ENCODE measurements around the gene STKLD1. TPM values are rescaled to one million over a fixed set of nuclear protein-coding genes. Genes with fewer than 3 reads are reported as not detected.

Gene STKLD1
- total and polyA plus RNA-seq, 9 of the 15 experiments (the other 6 are each of a cell fraction or from before 2014, with no cell fraction given) = 0.10 to 0.65 (median 0.33) TPM; not detected in 2

DNA sequence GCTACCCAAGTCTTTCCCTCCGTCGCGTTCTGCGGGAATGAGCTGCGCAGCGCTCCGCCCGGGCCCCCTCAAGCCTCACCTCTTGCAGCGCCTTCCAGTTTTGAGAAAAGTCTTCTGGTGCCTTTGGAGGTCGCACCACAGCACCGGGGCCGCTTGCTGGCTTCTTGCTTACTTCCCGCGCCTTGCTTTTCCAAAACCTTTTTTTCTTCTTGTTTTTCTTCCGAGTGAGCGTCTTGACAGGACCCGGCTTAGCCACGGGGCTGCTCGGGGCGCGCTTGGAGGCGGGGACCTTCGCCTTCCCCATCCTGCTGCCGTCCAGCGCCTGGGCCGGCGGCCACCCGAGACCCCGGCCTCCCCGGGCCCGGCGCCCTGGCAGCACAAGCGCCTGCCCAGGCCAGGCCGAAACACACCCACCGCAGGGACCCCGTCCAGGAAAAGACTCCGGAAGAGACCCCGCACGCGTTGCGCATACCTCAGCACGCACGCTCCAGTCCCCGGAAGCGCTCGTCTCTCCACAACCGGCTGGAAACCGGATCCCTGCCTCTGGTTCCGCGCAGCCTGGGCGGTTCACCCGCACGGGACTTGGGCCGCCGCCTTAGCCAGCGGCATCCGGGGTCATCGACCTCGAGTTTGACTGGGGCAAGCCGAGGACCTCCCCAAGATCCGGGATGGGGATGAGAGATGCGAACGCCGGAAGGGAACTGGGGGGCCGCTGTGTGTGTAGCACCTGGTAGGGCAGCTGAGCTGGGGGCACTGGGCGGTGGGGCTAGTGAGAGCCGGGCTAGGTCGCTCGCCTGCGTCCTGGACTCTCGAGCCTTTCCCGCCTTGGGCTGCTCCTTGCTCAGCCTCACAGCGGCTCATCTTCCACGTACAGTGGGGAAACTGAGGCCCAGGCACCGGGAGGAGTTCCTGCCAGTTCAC, 41.6 kb downstream of the STKLD1 start, which contains the start of gene REXO4 (continued):
- TF ChIP-seq, protein P1, sequence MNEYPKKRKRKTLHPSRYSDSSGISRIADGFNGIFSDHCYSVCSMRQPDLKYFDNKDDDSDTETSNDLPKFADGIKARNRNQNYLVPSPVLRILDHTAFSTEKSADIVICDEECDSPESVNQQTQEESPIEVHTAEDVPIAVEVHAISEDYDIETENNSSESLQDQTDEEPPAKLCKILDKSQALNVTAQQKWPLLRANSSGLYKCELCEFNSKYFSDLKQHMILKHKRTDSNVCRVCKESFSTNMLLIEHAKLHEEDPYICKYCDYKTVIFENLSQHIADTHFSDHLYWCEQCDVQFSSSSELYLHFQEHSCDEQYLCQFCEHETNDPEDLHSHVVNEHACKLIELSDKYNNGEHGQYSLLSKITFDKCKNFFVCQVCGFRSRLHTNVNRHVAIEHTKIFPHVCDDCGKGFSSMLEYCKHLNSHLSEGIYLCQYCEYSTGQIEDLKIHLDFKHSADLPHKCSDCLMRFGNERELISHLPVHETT (CRISPR knock-in tag; conservative IDR thresholded peaks at IDR 0.05 in 1 of 2, IDR thresholded peaks at IDR 0.05 in 1 of 2) = peak in 1 of 2 experiments; percentile 95; a peak in 2 of 4 replicates
- TF ChIP-seq HDAC8 (tag; IDR thresholded peaks at IDR 0.05) = peak; percentile 55; the same call in 1 of the 2 replicates
- TF ChIP-seq CSDE1 (IDR thresholded peaks at IDR 0.05) = 0 out of 4 replicates have a peak, but pooled peaks of 1 of the 2 experiments have one; percentile 57
- TF ChIP-seq, protein P2, sequence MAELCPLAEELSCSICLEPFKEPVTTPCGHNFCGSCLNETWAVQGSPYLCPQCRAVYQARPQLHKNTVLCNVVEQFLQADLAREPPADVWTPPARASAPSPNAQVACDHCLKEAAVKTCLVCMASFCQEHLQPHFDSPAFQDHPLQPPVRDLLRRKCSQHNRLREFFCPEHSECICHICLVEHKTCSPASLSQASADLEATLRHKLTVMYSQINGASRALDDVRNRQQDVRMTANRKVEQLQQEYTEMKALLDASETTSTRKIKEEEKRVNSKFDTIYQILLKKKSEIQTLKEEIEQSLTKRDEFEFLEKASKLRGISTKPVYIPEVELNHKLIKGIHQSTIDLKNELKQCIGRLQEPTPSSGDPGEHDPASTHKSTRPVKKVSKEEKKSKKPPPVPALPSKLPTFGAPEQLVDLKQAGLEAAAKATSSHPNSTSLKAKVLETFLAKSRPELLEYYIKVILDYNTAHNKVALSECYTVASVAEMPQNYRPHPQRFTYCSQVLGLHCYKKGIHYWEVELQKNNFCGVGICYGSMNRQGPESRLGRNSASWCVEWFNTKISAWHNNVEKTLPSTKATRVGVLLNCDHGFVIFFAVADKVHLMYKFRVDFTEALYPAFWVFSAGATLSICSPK (IDR thresholded peaks at IDR 0.05; ENCODE audit: borderline replicate concordance) = no peak
- TF ChIP-seq, protein P3, sequence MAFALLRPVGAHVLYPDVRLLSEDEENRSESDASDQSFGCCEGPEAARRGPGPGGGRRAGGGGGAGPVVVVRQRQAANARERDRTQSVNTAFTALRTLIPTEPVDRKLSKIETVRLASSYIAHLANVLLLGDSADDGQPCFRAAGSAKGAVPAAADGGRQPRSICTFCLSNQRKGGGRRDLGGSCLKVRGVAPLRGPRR (CRISPR knock-in tag; IDR thresholded peaks at IDR 0.05) = no peak
- no peak for TF ChIP-seq ZNF561 (CRISPR knock-in tag; conservative IDR thresholded peaks at IDR 0.05)
- peak in 1 of 2 experiments; percentile 75; a peak in 1 of 4 replicates for TF ChIP-seq NONO (IDR thresholded peaks at IDR 0.05; ENCODE audit: low read depth in 2 of 2, low read length in 1 of 2)
- no peak for TF ChIP-seq POLR3A (IDR thresholded peaks at IDR 0.05; ENCODE audit: borderline replicate concordance, extremely low read depth, insufficient read depth, insufficient read length)
- TF ChIP-seq CC2D1A (IDR thresholded peaks at IDR 0.05) = peak; percentile 46; the same call in 1 of the 2 replicates
- TF ChIP-seq KLF13 (tag; IDR thresholded peaks at IDR 0.05; ENCODE audit: borderline replicate concordance, low read depth) = 0 out of 2 replicates have a peak, but pooled peaks have one; percentile 31
- TF ChIP-seq, protein P4, sequence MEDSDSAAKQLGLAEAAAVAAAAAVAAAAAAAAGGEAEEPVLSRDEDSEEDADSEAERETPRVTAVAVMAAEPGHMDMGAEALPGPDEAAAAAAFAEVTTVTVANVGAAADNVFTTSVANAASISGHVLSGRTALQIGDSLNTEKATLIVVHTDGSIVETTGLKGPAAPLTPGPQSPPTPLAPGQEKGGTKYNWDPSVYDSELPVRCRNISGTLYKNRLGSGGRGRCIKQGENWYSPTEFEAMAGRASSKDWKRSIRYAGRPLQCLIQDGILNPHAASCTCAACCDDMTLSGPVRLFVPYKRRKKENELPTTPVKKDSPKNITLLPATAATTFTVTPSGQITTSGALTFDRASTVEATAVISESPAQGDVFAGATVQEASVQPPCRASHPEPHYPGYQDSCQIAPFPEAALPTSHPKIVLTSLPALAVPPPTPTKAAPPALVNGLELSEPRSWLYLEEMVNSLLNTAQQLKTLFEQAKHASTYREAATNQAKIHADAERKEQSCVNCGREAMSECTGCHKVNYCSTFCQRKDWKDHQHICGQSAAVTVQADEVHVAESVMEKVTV (CRISPR knock-in tag; IDR thresholded peaks at IDR 0.05) = no peak
- TF ChIP-seq CBFB (CRISPR knock-in tag; IDR thresholded peaks at IDR 0.05) = no peak
- no peak for TF ChIP-seq MCM2 (IDR thresholded peaks at IDR 0.05; ENCODE audit: low read depth)
- TF ChIP-seq, protein P5, sequence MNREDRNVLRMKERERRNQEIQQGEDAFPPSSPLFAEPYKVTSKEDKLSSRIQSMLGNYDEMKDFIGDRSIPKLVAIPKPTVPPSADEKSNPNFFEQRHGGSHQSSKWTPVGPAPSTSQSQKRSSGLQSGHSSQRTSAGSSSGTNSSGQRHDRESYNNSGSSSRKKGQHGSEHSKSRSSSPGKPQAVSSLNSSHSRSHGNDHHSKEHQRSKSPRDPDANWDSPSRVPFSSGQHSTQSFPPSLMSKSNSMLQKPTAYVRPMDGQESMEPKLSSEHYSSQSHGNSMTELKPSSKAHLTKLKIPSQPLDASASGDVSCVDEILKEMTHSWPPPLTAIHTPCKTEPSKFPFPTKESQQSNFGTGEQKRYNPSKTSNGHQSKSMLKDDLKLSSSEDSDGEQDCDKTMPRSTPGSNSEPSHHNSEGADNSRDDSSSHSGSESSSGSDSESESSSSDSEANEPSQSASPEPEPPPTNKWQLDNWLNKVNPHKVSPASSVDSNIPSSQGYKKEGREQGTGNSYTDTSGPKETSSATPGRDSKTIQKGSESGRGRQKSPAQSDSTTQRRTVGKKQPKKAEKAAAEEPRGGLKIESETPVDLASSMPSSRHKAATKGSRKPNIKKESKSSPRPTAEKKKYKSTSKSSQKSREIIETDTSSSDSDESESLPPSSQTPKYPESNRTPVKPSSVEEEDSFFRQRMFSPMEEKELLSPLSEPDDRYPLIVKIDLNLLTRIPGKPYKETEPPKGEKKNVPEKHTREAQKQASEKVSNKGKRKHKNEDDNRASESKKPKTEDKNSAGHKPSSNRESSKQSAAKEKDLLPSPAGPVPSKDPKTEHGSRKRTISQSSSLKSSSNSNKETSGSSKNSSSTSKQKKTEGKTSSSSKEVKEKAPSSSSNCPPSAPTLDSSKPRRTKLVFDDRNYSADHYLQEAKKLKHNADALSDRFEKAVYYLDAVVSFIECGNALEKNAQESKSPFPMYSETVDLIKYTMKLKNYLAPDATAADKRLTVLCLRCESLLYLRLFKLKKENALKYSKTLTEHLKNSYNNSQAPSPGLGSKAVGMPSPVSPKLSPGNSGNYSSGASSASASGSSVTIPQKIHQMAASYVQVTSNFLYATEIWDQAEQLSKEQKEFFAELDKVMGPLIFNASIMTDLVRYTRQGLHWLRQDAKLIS (CRISPR knock-in tag; IDR thresholded peaks at IDR 0.05) = peak; percentile 58; the same call in 1 of the 2 replicates
- peak; percentile 99 for TF ChIP-seq EP400 (IDR thresholded peaks at IDR 0.05)
- TF ChIP-seq NFXL1 (CRISPR knock-in tag; IDR thresholded peaks at IDR 0.05) = no peak

Data from K562 (cell line).